ENCODE data around the gene EIF6.

- TF ChIP-seq POLR2A (IDR thresholded peaks at IDR 0.05; ENCODE audit: low read depth, low read length) (no peak), POLR2AphosphoS5 (IDR thresholded peaks at IDR 0.05; ENCODE audit: low read depth, low read length) (no peak)
Observed at GRCh38 chr20:35320396-35321126, 36.0 kb upstream of the EIF6 start.

All from GM12892 (cell line).